ENCODE results near the gene SDCBP2. TPM values are rescaled to one million over a fixed set of nuclear protein-coding genes. Genes with fewer than 3 reads are reported as not detected.

SDCBP2 gene
- total and polyA plus RNA-seq, 10 of the 15 experiments (the other 5 are each of a cell fraction or from before 2014, with no cell fraction given): 0.16 to 2.4 (median 1.1) TPM; not detected in 1

GRCh38 chr20:1307571-1307971, 21.4 kb downstream of the SDCBP2 start:
- H3K27me3 ChIP-seq (replicated peaks in 1 of 2; ENCODE audit: control insufficient read depth in 2 of 2, insufficient read depth in 2 of 2, low read length in 1 of 2): no peaks in the 10 kb centered on the region
- ChIA-PET CTCF (no interaction called here), POLR2A (no interaction called here), RAD21 (ENCODE audit: unreplicated experiment) (interaction anchor here (1.6 kb wide), 1 partner anchor 129 kb away, joined by 3 read pairs; no protein-coding TSS in a partner anchor), SMC1A (ENCODE audit: uncharacterized antibody, unreplicated experiment) (no interaction called here)
- no peak for ATAC-seq
- FAIRE-seq: no peak
- BruUV-seq (replicated peaks): no TSS peak
- no peak overlapping the region for H3K4me2 ChIP-seq (ENCODE audit: control insufficient read depth, insufficient read depth)
- H3K4me1 ChIP-seq (ENCODE audit: control insufficient read depth, insufficient read depth, low read length): no peaks in the 10 kb centered on the region
- H2AFZ ChIP-seq (ENCODE audit: control insufficient read depth, low read depth, low read length): no peak overlapping the region
- no peaks in the 10 kb centered on the region for H3K9me3 ChIP-seq (replicated peaks; ENCODE audit: control insufficient read depth, insufficient read depth, low read length)
- H3K36me3 ChIP-seq (ENCODE audit: control insufficient read depth in 2 of 2, insufficient read depth in 2 of 2, low read length in 1 of 2): no peaks in the 10 kb centered on the region
- no peak overlapping the region for H3K9ac ChIP-seq (ENCODE audit: control insufficient read depth, insufficient read depth, low read length)
- 50% methylated on average over 13 of the region's 13 CpGs for WGBS (ENCODE audit: insufficient coverage, insufficient replicate concordance, low lambda C conversion rate, missing lambda C conversion rate)
- H4K20me1 ChIP-seq (ENCODE audit: control insufficient read depth, insufficient read depth): no peaks in the 10 kb centered on the region
- intact Hi-C loops (cut with micrococcal nuclease; ENCODE audit: unreplicated experiment) (no loop called here), in situ Hi-C loops (cut with MboI) (no loop called here)
- H3K27ac ChIP-seq (ENCODE audit: control insufficient read depth, insufficient read depth): no peak overlapping the region
- no peak overlapping the region for H3K4me3 ChIP-seq
- DNase-seq (ENCODE audit: low read depth, low spot score): no peak
- no peaks in the 10 kb centered on the region for H3K79me2 ChIP-seq (ENCODE audit: control insufficient read depth, insufficient read depth, low read length)
- no peak for TF ChIP-seq MTA3 (IDR thresholded peaks at IDR 0.05; ENCODE audit: borderline replicate concordance, low read length)
- no peak for TF ChIP-seq MEF2A (IDR thresholded peaks at IDR 0.05; ENCODE audit: insufficient read depth, low read depth, low read length)
- no peak for TF ChIP-seq KLF5 (IDR thresholded peaks at IDR 0.05; ENCODE audit: partially characterized antibody)
- TF ChIP-seq E2F8 (IDR thresholded peaks at IDR 0.05; ENCODE audit: low read depth, partially characterized antibody): no peak
- no peak for TF ChIP-seq SMAD1 (IDR thresholded peaks at IDR 0.05; ENCODE audit: low read depth, partially characterized antibody)
- TF ChIP-seq RAD51 (IDR thresholded peaks at IDR 0.05): no peak
- TF ChIP-seq EGR1 (IDR thresholded peaks at IDR 0.05; ENCODE audit: borderline replicate concordance in 1 of 2, low read depth in 2 of 2, low read length in 2 of 2): no peak
- no peak for TF ChIP-seq ZNF217 (IDR thresholded peaks at IDR 0.05)
- no peak for TF ChIP-seq CBX5 (IDR thresholded peaks at IDR 0.05; ENCODE audit: low read depth)
- no peak for TF ChIP-seq PKNOX1 (IDR thresholded peaks at IDR 0.05)
- no peak for TF ChIP-seq BCLAF1 (IDR thresholded peaks at IDR 0.05)
- no peak for TF ChIP-seq HDAC2 (IDR thresholded peaks at IDR 0.05)
- TF ChIP-seq MLLT1 (IDR thresholded peaks at IDR 0.05): no peak
- TF ChIP-seq NFYA (IDR thresholded peaks at IDR 0.05; ENCODE audit: borderline replicate concordance, low read depth, low read length): no peak

Measured in GM12878 (cell line).